Testis (tissue), 3 donors: Measurements from ENCODE around the gene SEMA3C. TPM values are rescaled to one million over a fixed set of nuclear protein-coding genes. Genes with fewer than 3 reads are reported as not detected.

ENCODE experiments used
- DNase-seq: peaks from one replicate; pipeline ENCODE4 v3.0.0-alpha.2; 2019
- H3K27ac ChIP-seq, 2 donors: fragments of 200-600 bp; sonication (generic); one replicate each; pipeline ENCODE4 v1.5.1; 2019
- H3K27me3 ChIP-seq: fragments of 200-600 bp; sonication (generic); one replicate; pipeline ENCODE4 v1.5.1; 2019
- H3K36me3 ChIP-seq: fragments of 200-600 bp; sonication (generic); one replicate; pipeline ENCODE4 v1.5.1; 2017; ENCODE audit warnings: low read depth; ENCODE audit errors: missing control alignments
- H3K4me1 ChIP-seq: fragments of 200-600 bp; sonication (generic); one replicate; pipeline ENCODE4 v1.5.1; 2019
- H3K4me3 ChIP-seq, 2 donors: fragments of 200-600 bp; sonication (generic); one replicate each; pipeline ENCODE4 v1.5.1; 2017 to 2019
- H3K9me3 ChIP-seq: fragments of 200-600 bp; sonication (generic); one replicate; pipeline ENCODE4 v1.5.1; 2017
- CTCF ChIP-seq, 3 experiments: fragments of 450-650 bp in 2 of 3; fragments of 200-600 bp in 1 of 3; sonication (generic) in 1 of 3; IDR thresholded peaks; one replicate each; pipeline ENCODE4 v1.5.1; 2016 to 2019; ENCODE audit warnings: antibody characterized with exemption in 3 of 3, mild to moderate bottlenecking in 2 of 3, moderate library complexity in 1 of 3
- POLR2A ChIP-seq: fragments of 450-650 bp; IDR thresholded peaks from one replicate; pipeline ENCODE4 v1.6.1; 2017; ENCODE audit warnings: antibody characterized with exemption, mild to moderate bottlenecking, moderate library complexity
- whole genome bisulfite sequencing, 2 donors: methylation state at CpG; one replicate each; pipeline ENCODE4 v1.1.5; 2018; 5-methylcytosine and 5-hydroxymethylcytosine counted together
- intact Hi-C: fragments of 100-400 bp; cut with DNase I; formaldehyde crosslinking; loops from one replicate; pipeline ENCODE4 v1.15.1; 2023; ENCODE audit warnings: low total_unique reads
- polyA plus RNA-seq: library from polyadenylated mRNA; stranded (reverse); fragments of 350-450 nt; fragmentation: Illumina TruSeq; extraction: RNeasy Lipid Tissue Mini Kit (QIAGEN cat#74804); gene quantifications from one replicate; pipeline ENCODE4 v1.2.3, GENCODE V29; 2014; ENCODE audit warnings: low read depth, low replicate concordance; ENCODE audit not compliant: insufficient read depth
- total RNA-seq, 2 donors: library from RNA; depleted of rRNA; stranded (reverse); fragments of >200 nt; gene quantifications; one replicate each; pipeline ENCODE4 v1.2.3, GENCODE V29; 2016

SEMA3C gene
- total and polyA plus RNA-seq, 3 donors from 2014 or later: 23.1 to 113 (median 78.8) TPM

DNA sequence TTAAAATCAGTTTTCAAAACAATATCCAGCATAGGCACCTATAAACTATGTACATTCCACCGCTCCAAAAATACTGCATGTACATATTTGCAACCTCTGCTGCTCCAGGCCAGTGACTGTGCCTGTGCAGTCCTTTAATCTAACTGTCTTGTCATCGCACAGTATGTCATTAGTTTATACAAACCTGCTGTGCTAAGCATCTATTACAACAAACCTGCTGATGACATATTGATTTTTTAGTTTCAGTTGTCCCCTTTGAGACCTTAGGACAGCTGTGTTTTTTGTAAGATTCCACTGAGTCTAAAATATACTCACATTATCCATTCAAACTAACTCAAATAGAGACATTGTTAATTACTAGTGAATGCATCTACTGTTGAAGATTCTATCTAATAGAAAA is 33.1 kb downstream of the SEMA3C start:
- 92 to 94% methylated on average over 2 of the region's 2 CpGs for WGBS, 2 donors
- Histone ChIP-seq H3K27me3 (no peaks in the 10 kb centered on the region), H3K27ac (no peak overlapping the region), H3K4me1 (no peaks in the 10 kb centered on the region), H3K4me3 (no peak overlapping the region), H3K36me3 (no peaks in the 10 kb centered on the region), H3K9me3 (no peaks in the 10 kb centered on the region)
- TF ChIP-seq POLR2A: no peak
- no peak for DNase-seq
- intact Hi-C loops: no loop called here

DNA sequence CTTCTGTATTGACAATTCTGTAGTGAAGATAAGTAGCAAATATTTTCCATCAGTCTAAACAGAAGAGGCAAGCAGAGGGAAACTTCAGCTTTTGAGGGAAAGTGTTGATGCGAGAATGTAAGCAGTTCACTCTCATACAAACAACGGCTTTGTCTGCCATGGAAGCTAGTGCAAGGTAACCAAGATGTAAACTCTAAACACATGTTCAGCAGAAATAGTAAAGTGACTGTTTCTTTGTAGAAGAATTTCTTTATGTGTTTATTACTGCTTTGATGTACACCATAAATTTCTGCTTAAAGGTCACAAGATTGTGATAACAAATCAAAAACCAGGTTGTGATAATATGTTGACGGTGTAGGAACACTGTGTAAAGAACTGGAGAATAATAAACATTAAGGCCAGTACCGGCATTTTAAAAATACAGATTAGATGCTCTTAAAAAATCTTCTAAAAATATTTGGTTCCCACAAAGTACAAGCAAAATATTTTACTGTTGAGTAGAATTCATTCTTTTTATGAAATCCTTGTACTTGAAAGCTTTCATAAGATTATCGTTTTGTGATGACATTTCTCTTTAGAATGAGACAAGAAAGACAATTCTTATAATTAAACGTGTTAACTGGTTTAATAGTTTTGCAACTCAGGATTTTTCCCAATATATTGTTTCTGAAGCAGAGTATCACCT is 34.2 kb downstream of the SEMA3C start:
- Histone ChIP-seq H3K4me3 (no peak overlapping the region), H3K27me3 (no peaks in the 10 kb centered on the region), H3K9me3 (no peaks in the 10 kb centered on the region), H3K36me3 (no peaks in the 10 kb centered on the region), H3K4me1 (no peaks in the 10 kb centered on the region), H3K27ac (no peak overlapping the region)
- no peak for TF ChIP-seq POLR2A
- no peak for TF ChIP-seq CTCF (IDR thresholded peaks at IDR 0.05)
- intact Hi-C loops: no loop called here
- 47 to 55% methylated on average over 6 of the region's 6 CpGs for WGBS, 2 donors
- DNase-seq: no peak

DNA sequence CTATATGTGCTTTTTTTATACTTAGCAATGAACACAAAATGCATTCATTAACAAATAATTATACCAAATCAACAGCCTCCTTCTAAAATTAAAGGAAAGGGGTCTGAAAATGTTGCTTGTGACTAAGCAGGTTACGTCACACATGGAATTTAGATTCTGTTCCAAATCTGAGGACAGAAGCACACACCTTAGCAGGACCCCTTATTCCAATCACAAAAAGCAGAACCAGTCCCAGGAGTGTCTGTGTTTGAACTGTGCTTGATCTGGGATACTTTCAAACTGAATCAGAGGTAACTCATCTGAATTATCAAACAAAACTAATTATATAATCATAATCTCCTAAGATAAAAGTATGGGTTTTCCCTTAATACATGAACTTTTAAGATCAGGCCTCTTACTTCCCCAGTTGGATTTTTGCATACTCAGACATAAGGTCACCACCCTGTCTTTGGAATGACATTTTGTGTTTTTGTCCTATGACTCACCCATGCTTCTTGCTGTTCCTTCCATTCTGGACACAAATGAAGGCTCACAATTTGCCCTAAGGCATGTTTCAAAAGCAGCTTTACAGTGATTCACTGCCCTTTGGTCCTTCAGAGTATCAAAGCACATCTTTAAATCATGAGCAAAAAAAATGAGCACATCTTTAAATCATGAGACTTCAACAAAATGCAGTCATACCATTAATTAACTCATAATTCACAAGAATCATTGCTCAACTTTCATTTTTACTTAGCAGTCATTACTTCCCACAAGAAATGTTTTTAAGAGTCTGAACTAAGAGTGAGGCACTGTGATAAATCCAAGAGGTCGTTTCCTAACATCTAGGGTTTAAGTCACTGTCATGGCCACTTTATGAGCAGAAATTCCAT is 35.5 kb downstream of the SEMA3C start:
- DNase-seq: no peak
- TF ChIP-seq CTCF (IDR thresholded peaks at IDR 0.05) (no peak), POLR2A (no peak)
- intact Hi-C loops: no loop called here
- no peak overlapping the region for H3K27ac ChIP-seq
- no peaks in the 10 kb centered on the region for H3K36me3 ChIP-seq
- WGBS, 2 donors: 51 to 74% methylated on average over 2 of the region's 2 CpGs
- H3K4me1 ChIP-seq: no peaks in the 10 kb centered on the region
- no peak overlapping the region for H3K4me3 ChIP-seq
- H3K9me3 ChIP-seq: no peaks in the 10 kb centered on the region
- no peaks in the 10 kb centered on the region for H3K27me3 ChIP-seq

- 86 to 92% methylated on average over 4 of the region's 4 CpGs for WGBS, 2 donors
- Histone ChIP-seq H3K4me1 (no peaks in the 10 kb centered on the region), H3K4me3 (no peak overlapping the region), H3K27ac (no peak overlapping the region), H3K27me3 (no peaks in the 10 kb centered on the region), H3K36me3 (no peaks in the 10 kb centered on the region), H3K9me3 (no peaks in the 10 kb centered on the region)
- intact Hi-C loops: no loop called here
- DNase-seq: no peak
- TF ChIP-seq POLR2A (no peak), CTCF (IDR thresholded peaks at IDR 0.05) (no peak)
Measured at GRCh38 chr7:80882213-80882801, 36.5 kb downstream of the SEMA3C start.

- no peaks in the 10 kb centered on the region for H3K9me3 ChIP-seq
- 91 to 93% methylated on average over 1 of the region's 1 CpG for WGBS, 2 donors
- DNase-seq: no peak
- no peaks in the 10 kb centered on the region for H3K36me3 ChIP-seq
- no peaks in the 10 kb centered on the region for H3K27me3 ChIP-seq
- no peaks in the 10 kb centered on the region for H3K4me1 ChIP-seq
- TF ChIP-seq POLR2A (no peak), CTCF (IDR thresholded peaks at IDR 0.05) (no peak)
- intact Hi-C loops: no loop called here
- no peak overlapping the region for H3K4me3 ChIP-seq
- H3K27ac ChIP-seq: no peak overlapping the region
Measured at GRCh38 chr7:80881351-80881900, 37.4 kb downstream of the SEMA3C start.
